Lung (tissue), 12 donors: ENCODE data around the gene TARBP2. TPM values are rescaled to one million over a fixed set of nuclear protein-coding genes. Genes with fewer than 3 reads are reported as not detected.

ENCODE experiments used
- ATAC-seq: fragments of 200-7000 bp; cut with Tn5 transposase; one replicate; pipeline ENCODE4 v1.9.1; 2020; ENCODE audit warnings: moderate number of reproducible peaks; ENCODE audit not compliant: insufficient read depth, low FRiP score
- DNase-seq, 3 donors: peaks; one replicate each; pipeline ENCODE4 v3.0.0-alpha.2; 2013 to 2017
- H3K27ac ChIP-seq, 2 donors: one replicate each; pipeline ENCODE4 v1.5.1; 2013; ENCODE audit warnings: mild to moderate bottlenecking in 2 of 2, moderate library complexity in 2 of 2, control low read depth in 1 of 2, inconsistent platforms in 1 of 2, low read depth in 1 of 2, low read length in 1 of 2
- H3K27me3 ChIP-seq, 3 donors: one replicate each; pipeline ENCODE4 v1.5.1; 2013; ENCODE audit warnings: low read length in 2 of 3; ENCODE audit not compliant: control insufficient read depth in 3 of 3, insufficient read depth in 3 of 3
- H3K36me3 ChIP-seq, 4 donors: one replicate each; pipeline ENCODE4 v1.5.1; 2013; ENCODE audit warnings: low read length in 4 of 4, mild to moderate bottlenecking in 1 of 4, moderate library complexity in 1 of 4; ENCODE audit not compliant: control insufficient read depth in 4 of 4, insufficient read depth in 4 of 4
- H3K4me1 ChIP-seq, 5 donors: one replicate each; pipeline ENCODE4 v1.5.1; 2013; ENCODE audit warnings: low read length in 5 of 5, mild to moderate bottlenecking in 2 of 5, moderate library complexity in 1 of 5; ENCODE audit not compliant: control insufficient read depth in 5 of 5, insufficient read depth in 5 of 5
- H3K4me3 ChIP-seq: one replicate; pipeline ENCODE4 v1.5.1; 2013; ENCODE audit warnings: mild to moderate bottlenecking, control low read depth, moderate library complexity
- H3K9ac ChIP-seq, 2 donors: one replicate each; pipeline ENCODE4 v1.5.1; 2013; ENCODE audit warnings: low read length in 2 of 2, control low read depth in 1 of 2; ENCODE audit not compliant: insufficient read depth in 1 of 2
- H3K9me3 ChIP-seq, 4 donors: one replicate each; pipeline ENCODE4 v1.5.1; 2013; ENCODE audit warnings: low read length in 3 of 4, mild to moderate bottlenecking in 1 of 4, moderate library complexity in 1 of 4; ENCODE audit not compliant: control insufficient read depth in 4 of 4, insufficient read depth in 3 of 4
- WGBS, 2 donors: extraction: QIAGEN DNeasy Blood & Tissue Kit; methylation state at CpG; one replicate each; pipeline ENCODE4 v1.1.7; 2013; 5-methylcytosine and 5-hydroxymethylcytosine counted together
- polyA plus RNA-seq, 2 donors: library from polyadenylated mRNA; stranded (reverse); fragments of 200-250 nt; gene quantifications; one replicate each; pipeline ENCODE4 v1.2.1, GENCODE V29; 2013
- total RNA-seq, 2 donors: library from RNA; depleted of rRNA in 1 of 2; stranded (reverse); fragments of >200 nt in 1 of 2; gene quantifications; one replicate each; pipeline ENCODE4 v1.2.1, GENCODE V29; 2014 to 2021
- TF ChIP-seq, protein P1 (sequence below): IDR thresholded peaks from 2 replicates; pipeline ENCODE4 v1.5.1; 2012; ENCODE audit warnings: mild to moderate bottlenecking; ENCODE audit errors: control extremely low read depth, extremely low read depth
- donor health status: control.
- donor health status: control.
- donor health status: Bipolar disorder and iron deficiency.
- donor health status: healthy.
- donor health status: DM: yes; HTN: yes; CAD: no.

The TARBP2 gene
- total and polyA plus RNA-seq, 4 donors, result 32.2 to 41.3 (median 34.8) TPM

DNA sequence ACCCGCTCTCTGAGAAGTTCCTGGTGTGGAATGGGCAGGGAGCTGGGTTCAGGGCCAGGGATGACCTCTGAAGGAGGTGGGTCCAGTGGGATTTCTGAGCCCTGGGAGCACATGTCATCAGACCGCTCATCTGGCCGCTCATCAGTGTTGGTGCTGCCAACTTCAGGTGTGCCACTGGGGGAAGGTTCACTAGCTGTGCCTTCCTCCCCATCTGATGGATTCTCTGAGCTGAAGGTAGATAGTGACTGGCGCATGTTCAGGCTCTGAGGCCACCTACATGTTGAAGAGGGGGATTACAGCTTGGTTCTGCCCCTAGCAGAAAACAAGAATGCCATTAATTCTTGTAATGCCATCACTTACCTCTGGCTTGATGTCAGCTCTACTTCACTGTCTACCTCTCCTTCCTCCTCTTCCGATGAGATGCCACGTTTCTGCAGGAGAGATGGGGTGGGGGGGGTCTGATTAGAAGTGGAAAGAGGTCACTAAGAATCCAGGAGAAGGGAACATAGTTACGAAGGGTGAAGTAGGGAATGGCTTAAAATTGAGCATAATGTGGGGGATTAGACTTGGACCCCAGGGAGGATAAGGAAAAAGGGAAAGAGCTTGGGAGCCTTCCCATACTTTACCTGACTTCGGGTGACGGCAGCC is 19.0 kb upstream of the TARBP2 start:
- ATAC-seq, result no peak
- Histone ChIP-seq H3K9ac (no peak overlapping the region), H3K36me3 (peaks cover 21 to 66% (median 51%) of the 10 kb centered on the region in 4 donors), H3K9me3 (no peaks in the 10 kb centered on the region), H3K27ac (no peak overlapping the region), H3K4me1 (peaks cover 0 to 3% (median 0%) of the 10 kb centered on the region in 5 donors), H3K4me3 (no peak overlapping the region), H3K27me3 (no peaks in the 10 kb centered on the region)
- 86% methylated on average over 9 of the region's 9 CpGs for WGBS, 2 donors
- DNase-seq, result no peak
- TF ChIP-seq, protein P1, sequence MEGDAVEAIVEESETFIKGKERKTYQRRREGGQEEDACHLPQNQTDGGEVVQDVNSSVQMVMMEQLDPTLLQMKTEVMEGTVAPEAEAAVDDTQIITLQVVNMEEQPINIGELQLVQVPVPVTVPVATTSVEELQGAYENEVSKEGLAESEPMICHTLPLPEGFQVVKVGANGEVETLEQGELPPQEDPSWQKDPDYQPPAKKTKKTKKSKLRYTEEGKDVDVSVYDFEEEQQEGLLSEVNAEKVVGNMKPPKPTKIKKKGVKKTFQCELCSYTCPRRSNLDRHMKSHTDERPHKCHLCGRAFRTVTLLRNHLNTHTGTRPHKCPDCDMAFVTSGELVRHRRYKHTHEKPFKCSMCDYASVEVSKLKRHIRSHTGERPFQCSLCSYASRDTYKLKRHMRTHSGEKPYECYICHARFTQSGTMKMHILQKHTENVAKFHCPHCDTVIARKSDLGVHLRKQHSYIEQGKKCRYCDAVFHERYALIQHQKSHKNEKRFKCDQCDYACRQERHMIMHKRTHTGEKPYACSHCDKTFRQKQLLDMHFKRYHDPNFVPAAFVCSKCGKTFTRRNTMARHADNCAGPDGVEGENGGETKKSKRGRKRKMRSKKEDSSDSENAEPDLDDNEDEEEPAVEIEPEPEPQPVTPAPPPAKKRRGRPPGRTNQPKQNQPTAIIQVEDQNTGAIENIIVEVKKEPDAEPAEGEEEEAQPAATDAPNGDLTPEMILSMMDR, result no peak

DNA sequence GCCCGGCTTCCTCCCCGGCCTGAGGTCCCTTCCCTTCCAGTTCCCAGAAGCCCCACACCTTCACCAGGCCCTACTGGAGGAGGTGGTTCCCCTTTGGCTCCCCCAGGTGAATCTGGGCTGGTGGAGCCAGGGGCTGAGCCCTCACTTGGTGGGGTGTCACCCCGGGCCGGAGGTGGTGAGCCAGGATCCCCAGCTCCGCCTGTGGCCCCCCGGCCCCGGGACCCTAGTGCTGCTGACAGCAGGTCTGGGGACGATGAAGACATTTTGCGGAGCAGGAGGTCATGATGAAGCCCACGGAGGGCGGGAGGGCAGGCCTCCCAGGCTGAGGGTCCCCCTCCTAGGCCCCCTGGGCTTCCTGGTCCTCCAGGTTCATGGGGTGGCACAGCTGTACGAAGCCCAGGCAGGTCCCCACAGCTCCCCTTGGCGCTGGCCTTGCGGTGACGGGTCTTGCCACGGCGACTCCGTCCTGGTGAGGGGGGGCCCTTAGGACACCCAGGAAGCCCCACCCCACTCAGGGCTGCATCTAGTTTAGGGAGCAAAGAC is 18.4 kb upstream of the TARBP2 start:
- no peak overlapping the region for H3K9ac ChIP-seq
- H3K4me3 ChIP-seq, result no peak overlapping the region
- TF ChIP-seq, protein P1, result no peak
- whole genome bisulfite sequencing, 2 donors, result 87 to 88% methylated on average over 18 of the region's 18 CpGs
- no peaks in the 10 kb centered on the region for H3K9me3 ChIP-seq
- ATAC-seq, result no peak
- peaks cover 0 to 6% (median 0%) of the 10 kb centered on the region in 5 donors for H3K4me1 ChIP-seq
- DNase-seq, result no peak
- peaks cover 21 to 69% (median 51%) of the 10 kb centered on the region in 4 donors for H3K36me3 ChIP-seq
- no peaks in the 10 kb centered on the region for H3K27me3 ChIP-seq
- H3K27ac ChIP-seq, result no peak overlapping the region

DNA sequence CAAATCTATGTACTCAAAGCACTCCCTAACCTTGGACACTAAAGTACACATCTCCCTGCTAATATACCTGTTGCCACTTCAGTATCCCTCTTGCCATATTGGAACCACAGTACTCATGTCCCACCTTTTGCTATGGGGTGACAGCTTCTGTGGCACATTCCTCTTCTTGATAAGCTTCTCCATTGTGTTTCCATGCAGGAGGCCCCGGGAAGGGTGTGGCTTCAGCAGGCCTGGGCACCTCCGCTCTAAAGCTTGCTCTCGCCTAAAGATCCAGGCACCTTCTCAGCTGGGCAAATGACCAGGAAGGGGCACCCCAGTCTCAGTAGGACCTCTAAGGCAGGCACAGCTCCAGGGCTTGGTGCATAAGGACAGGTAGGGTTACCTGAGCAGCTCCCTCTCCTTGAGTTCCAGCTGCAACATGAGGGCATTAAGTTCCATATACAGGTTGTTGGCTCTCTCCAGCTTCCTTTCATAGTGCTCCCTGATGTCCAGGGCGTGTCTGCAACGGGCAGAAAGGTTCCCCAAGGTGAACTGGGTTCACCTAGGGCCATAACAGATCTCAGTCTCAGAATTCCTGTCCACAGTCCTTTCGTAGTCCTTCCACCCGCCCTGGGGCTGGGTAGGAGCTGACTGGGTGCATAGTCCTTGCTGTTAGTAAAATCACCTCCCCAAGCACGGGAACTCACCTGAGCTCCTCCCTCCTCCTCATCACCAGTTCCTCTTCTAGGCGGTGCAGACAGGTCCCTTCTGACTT is 17.7 kb upstream of the TARBP2 start:
- peaks cover 15 to 65% (median 53%) of the 10 kb centered on the region in 4 donors for H3K36me3 ChIP-seq
- no peaks in the 10 kb centered on the region for H3K9me3 ChIP-seq
- H3K4me1 ChIP-seq, result peaks cover 0 to 6% (median 0%) of the 10 kb centered on the region in 5 donors
- 76 to 83% methylated on average over 9 of the region's 9 CpGs for WGBS, 2 donors
- TF ChIP-seq, protein P1, result no peak
- no peaks in the 10 kb centered on the region for H3K27me3 ChIP-seq
- H3K27ac ChIP-seq, result no peak overlapping the region
- DNase-seq (no peak), ATAC-seq (no peak)
- no peak overlapping the region for H3K9ac ChIP-seq
- H3K4me3 ChIP-seq, result no peak overlapping the region
